ENCODE data around the gene TTC34. TPM values are rescaled to one million over a fixed set of nuclear protein-coding genes. Genes with fewer than 3 reads are reported as not detected.

Gene TTC34
- total RNA-seq, 1 experiment from 2014 or later: 0.92 TPM

GRCh38 chr1:2811533-2811918 is 10.0 kb upstream of the TTC34 start:
- Histone ChIP-seq H2AK5ac (ENCODE audit: insufficient read length, low read length) (no peak overlapping the region), H3K4me1 (ENCODE audit: insufficient read depth, low read length) (no peaks in the 10 kb centered on the region), H3K23me2 (ENCODE audit: insufficient read length, low read depth, low read length, poor library complexity, severe bottlenecking) (no peaks in the 10 kb centered on the region), H2AFZ (ENCODE audit: low read length) (no peak overlapping the region), H3K79me2 (ENCODE audit: insufficient read depth, low read length) (no peaks in the 10 kb centered on the region), H3K27me3 (ENCODE audit: insufficient read depth, low read length) (no peaks in the 10 kb centered on the region), H3K14ac (ENCODE audit: insufficient read depth, low read length) (no peak overlapping the region), H2BK120ac (ENCODE audit: low read depth, low read length, poor library complexity, severe bottlenecking) (no peak overlapping the region), H2BK12ac (ENCODE audit: insufficient read length, low read depth, low read length) (no peak overlapping the region), H3K23ac (ENCODE audit: insufficient read length, low read depth, low read length) (no peak overlapping the region), H3K9me3 (ENCODE audit: control insufficient read depth, low read depth, low read length) (peaks cover 85% of the 10 kb centered on the region), H3K4me2 (ENCODE audit: insufficient read depth, insufficient read length, low read length) (no peak overlapping the region), H3K79me1 (ENCODE audit: insufficient read depth, low read depth, low read length, poor library complexity, severe bottlenecking) (no peaks in the 10 kb centered on the region), H2BK20ac (ENCODE audit: low read depth, low read length, poor library complexity, severe bottlenecking) (no peak overlapping the region), H3T11ph (ENCODE audit: low read length) (no peak overlapping the region), H2BK15ac (ENCODE audit: low read depth, low read length) (no peak overlapping the region), H4K5ac (ENCODE audit: insufficient read length, low read depth, low read length) (no peak overlapping the region), H4K20me1 (ENCODE audit: control insufficient read depth, insufficient read depth, insufficient read length) (no peaks in the 10 kb centered on the region), H3K9ac (ENCODE audit: extremely low read depth, insufficient read length, low read length) (no peak overlapping the region), H3K4ac (ENCODE audit: low read depth, low read length) (no peak overlapping the region), H2BK5ac (ENCODE audit: insufficient read length, low read length) (no peak overlapping the region), H3K27ac (ENCODE audit: insufficient read length, low read depth, low read length) (no peak overlapping the region), H4K91ac (ENCODE audit: insufficient read length, low read depth, low read length) (no peak overlapping the region), H4K8ac (replicated peaks; ENCODE audit: insufficient read length, low read depth, low read length) (no peak overlapping the region), H3K18ac (ENCODE audit: insufficient read length, low read depth, low read length) (no peak overlapping the region), H3K56ac (ENCODE audit: insufficient read length, low read depth, low read length) (no peak overlapping the region)
- Mint-ChIP-seq H3K4me3 (no peak overlapping the region), H3K4me1 (no peaks in the 10 kb centered on the region), H3K27me3 (ENCODE audit: low read depth) (no peaks in the 10 kb centered on the region), H3K36me3 (ENCODE audit: insufficient read depth in 1 of 3, low read depth in 3 of 3) (peaks cover 3 to 18% (median 12%) of the 10 kb centered on the region in 3 experiments; a peak in 5 of 7 replicates), H3K9me3 (peaks cover 20 to 83% of the 10 kb centered on the region in 2 experiments), H3K27ac (no peak overlapping the region; a peak in 1 of 7 replicates)
- no peak for TF ChIP-seq CTCF (conservative IDR thresholded peaks at IDR 0.05)
- no peak for DNase-seq
- no CpG with 5 or more reads among the region's 8 CpGs for whole genome bisulfite sequencing (ENCODE audit: extremely low coverage, insufficient read length, low lambda C conversion rate)

Measured in H9 (cell line).